HG03060 (cell line): ENCODE data around the gene BPIFA3.

ENCODE experiments used
- ATAC-seq: cut with Tn5 transposase; IDR thresholded peaks from one replicate; pipeline ENCODE4 v1.9.1; 2021; ENCODE audit warnings: low read depth, moderate number of reproducible peaks; ENCODE audit not compliant: unreplicated experiment

Gene BPIFA3

DNA sequence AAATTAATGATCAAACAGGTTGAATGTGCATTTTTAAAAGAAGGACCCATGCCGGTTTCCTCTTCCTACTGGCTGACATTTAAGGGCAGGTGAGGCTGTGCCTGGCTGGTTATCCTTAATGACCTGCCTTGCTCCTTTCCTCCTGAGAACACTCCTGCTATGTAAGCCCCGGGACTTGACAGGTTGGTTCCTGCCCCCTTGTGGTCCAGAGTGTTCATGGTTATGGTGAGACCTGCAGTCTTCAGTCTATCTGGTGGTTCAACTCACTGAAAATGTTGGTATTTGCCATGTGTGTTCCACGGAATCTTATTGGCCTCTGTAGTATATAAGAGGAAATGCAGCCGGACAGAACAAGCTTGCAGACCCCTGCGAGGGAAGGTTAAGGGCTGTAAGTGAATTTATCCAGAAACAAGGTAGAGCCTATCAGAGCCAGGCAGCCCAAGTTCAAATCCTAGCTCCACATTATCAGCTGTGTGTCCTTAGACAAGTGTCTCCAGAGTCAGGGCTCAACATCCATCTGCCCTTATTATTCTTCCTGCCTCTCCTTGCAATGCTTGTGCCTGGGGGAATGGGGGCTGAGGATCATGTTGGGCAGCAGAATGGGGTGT lies 5.2 kb upstream of the BPIFA3 start:
- ATAC-seq = no peak

DNA sequence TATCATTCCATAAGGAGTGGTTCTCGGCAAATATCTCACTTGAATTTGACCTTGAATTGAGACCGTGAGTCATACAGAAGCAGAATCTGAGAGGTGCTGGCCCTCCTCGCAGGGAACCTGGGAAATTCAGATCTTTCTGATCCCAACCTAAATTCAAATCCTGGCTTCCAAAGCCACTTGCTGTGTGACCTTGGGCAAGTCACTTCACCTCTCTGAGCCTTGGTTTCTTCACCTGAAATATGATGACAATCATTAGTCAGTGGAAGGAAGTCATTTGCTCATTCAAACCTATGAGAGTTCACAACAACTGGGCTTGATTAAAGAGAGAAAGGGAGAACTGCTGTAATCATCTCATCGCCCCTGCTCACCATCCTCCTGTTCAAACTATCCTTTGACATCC lies 7.2 kb downstream of the BPIFA3 start:
- ATAC-seq = no peak

DNA sequence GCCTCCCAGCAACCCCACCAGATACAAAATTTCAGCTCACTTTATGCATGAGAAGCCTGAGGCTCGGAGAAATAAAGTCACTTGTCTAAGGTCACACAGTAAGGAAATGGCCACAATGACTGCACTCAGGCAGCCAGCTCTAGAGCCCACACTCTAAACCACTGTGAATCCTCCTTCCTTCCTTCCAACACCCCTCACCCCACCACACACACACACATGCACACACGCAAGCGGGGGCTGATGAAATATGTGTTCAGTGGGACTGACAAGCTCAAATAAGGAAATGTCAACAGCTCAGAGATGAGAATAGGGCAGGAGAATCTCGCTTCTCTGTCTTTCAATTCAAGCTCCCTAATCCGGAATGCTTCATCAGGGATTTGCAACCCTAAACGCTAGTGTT lies 12.7 kb downstream of the BPIFA3 start:
- ATAC-seq = no peak

GRCh38 chr20:33231237-33231636 lies 14.1 kb downstream of the BPIFA3 start:
- no peak for ATAC-seq

DNA sequence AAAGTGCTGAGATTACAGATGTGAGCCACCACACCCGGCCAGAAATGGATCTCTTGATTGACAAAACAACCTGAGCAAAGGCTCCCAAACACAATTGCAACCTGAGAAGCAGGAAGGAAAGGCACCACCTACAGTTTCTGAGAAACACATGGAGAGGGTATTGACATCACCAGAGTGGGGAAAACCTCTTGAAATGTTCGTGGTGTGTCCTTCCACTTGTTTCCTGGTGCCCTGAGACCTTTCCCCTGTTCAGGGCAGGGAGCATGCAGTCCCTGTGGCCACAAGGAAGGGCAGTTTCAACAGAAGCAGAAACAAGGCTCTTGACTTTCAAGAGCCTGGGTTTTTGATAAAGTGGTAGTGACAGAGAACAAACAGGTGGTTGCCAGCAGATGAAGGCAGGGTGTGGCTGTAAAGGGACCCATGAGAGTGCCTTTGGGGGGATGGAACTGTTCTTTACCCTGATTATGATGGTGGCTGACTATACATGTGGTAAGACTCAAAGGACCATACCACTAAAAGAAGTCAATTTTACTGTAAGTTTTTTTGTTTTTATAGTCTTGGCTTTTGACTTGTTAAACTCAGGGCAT lies 15.4 kb downstream of the BPIFA3 start:
- ATAC-seq = no peak

- no peak for ATAC-seq
Measured at GRCh38 chr20:33233129-33233774, 16.1 kb downstream of the BPIFA3 start.

- no peak for ATAC-seq
Measured at GRCh38 chr20:33234050-33234449, 16.9 kb downstream of the BPIFA3 start.

- no peak for ATAC-seq
Measured at GRCh38 chr20:33235696-33236095, 18.5 kb downstream of the BPIFA3 start, which contains the start of gene BPIFA1. BPIFA1 (plus strand) TSS chr20:33235996; CDS start chr20:33237712, 1,716 bp downstream.

- no peak for ATAC-seq
Measured at GRCh38 chr20:33236351-33236750, 19.2 kb downstream of the BPIFA3 start.

- ATAC-seq = no peak
Measured at GRCh38 chr20:33237989-33238388, 20.8 kb downstream of the BPIFA3 start.

- ATAC-seq = no peak
Measured at GRCh38 chr20:33239418-33239817, 22.3 kb downstream of the BPIFA3 start.

- ATAC-seq = no peak
Measured at GRCh38 chr20:33239979-33240736, 23.0 kb downstream of the BPIFA3 start.

GRCh38 chr20:33240923-33241322 lies 23.8 kb downstream of the BPIFA3 start:
- no peak for ATAC-seq

GRCh38 chr20:33242319-33243100 lies 25.4 kb downstream of the BPIFA3 start:
- no peak for ATAC-seq

GRCh38 chr20:33246077-33246476 lies 28.9 kb downstream of the BPIFA3 start:
- ATAC-seq = no peak

DNA sequence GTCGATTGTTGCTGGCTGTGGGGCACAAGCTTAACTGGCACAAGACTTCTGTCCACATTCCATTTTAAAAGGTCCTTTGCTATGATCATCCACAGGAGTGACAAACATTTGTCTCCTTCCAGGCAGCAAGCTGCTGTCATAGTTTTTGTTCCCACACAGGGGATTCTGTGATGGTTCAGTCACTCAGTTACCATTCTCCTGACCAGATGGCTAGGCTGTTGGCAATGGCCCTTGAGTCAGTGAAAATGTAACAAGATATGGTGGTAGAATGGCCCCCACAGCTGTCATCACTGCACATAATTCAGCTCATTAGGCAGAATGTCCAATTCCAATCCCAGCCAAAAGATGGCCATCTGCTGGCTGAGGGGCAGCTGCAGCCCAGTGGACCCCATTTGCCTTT lies 32.3 kb downstream of the BPIFA3 start:
- no peak for ATAC-seq

- ATAC-seq = no peak
Measured at GRCh38 chr20:33250666-33251065, 33.5 kb downstream of the BPIFA3 start.

DNA sequence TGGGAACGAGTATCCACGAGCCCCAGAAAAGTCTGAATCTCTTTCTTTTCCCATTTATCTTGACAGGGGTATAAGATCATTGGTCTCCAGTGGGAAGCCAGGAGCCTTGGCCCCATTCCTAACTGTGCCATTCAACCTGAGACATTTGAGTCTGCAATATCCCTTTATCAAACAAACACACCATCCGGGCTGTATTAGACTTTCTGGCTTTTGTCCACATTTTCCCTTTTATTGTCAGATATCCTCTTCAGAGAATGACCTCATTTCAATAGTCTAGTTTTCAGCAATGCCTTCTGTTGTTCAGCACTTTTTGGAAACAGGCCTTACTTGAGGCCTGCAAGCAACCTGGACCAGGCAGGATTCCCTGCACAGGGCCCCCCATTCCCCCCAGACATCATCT lies 34.3 kb downstream of the BPIFA3 start:
- no peak for ATAC-seq

GRCh38 chr20:33252460-33252859 lies 35.3 kb downstream of the BPIFA3 start:
- no peak for ATAC-seq

- ATAC-seq = no peak
Measured at GRCh38 chr20:33255005-33255404, 37.9 kb downstream of the BPIFA3 start.

- no peak for ATAC-seq
Measured at GRCh38 chr20:33257237-33257636, 40.1 kb downstream of the BPIFA3 start.
